ENCODE results near the gene TECPR1.

DNA sequence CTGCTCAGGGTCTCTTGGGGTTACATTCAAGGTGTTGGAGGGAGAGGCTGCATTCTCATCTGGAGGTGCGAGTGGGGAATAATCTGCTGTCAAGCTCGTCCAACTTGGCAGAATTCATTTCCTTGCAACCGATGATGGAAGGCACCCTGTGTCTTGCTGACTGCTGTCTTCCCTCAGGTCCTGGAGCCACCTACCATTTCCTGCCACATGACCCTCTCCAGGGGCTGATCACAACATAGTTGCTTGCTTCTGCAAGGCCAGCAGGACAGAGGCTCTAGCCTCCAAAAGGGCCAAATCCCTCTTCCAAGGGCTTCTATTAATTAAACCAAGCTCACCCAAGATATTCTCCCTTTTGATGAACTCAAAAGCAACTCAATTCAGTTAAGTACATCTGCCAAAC lies 15.3 kb upstream of the TECPR1 start:
- TF ChIP-seq POLR2AphosphoS5 (IDR thresholded peaks at IDR 0.05) (no peak), POLR2A (IDR thresholded peaks at IDR 0.05; ENCODE audit: low read depth) (no peak), EP300 (IDR thresholded peaks at IDR 0.05) (no peak)
- TF ChIP-seq, protein P1, sequence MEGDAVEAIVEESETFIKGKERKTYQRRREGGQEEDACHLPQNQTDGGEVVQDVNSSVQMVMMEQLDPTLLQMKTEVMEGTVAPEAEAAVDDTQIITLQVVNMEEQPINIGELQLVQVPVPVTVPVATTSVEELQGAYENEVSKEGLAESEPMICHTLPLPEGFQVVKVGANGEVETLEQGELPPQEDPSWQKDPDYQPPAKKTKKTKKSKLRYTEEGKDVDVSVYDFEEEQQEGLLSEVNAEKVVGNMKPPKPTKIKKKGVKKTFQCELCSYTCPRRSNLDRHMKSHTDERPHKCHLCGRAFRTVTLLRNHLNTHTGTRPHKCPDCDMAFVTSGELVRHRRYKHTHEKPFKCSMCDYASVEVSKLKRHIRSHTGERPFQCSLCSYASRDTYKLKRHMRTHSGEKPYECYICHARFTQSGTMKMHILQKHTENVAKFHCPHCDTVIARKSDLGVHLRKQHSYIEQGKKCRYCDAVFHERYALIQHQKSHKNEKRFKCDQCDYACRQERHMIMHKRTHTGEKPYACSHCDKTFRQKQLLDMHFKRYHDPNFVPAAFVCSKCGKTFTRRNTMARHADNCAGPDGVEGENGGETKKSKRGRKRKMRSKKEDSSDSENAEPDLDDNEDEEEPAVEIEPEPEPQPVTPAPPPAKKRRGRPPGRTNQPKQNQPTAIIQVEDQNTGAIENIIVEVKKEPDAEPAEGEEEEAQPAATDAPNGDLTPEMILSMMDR (IDR thresholded peaks at IDR 0.05): no peak
